H4 (cell line): ENCODE results near the gene RAET1E. TPM values are rescaled to one million over a fixed set of nuclear protein-coding genes. Genes with fewer than 3 reads are reported as not detected.
A peak's percentile ranks its signal among the peaks of the same experiment; 100 is the strongest.

Experiments used
- DNase-seq: peaks from one replicate; pipeline ENCODE4 v3.0.0-alpha.2; 2015; ENCODE audit warnings: low spot score
- total RNA-seq: library from RNA; depleted of rRNA; stranded (reverse); fragments of >200 nt; shearing (Covaris generic); gene quantifications from 2 replicates; pipeline ENCODE4 v1.2.3, GENCODE V29; 2014

RAET1E gene
- total RNA-seq, 1 experiment from 2014 or later = not detected

DNA sequence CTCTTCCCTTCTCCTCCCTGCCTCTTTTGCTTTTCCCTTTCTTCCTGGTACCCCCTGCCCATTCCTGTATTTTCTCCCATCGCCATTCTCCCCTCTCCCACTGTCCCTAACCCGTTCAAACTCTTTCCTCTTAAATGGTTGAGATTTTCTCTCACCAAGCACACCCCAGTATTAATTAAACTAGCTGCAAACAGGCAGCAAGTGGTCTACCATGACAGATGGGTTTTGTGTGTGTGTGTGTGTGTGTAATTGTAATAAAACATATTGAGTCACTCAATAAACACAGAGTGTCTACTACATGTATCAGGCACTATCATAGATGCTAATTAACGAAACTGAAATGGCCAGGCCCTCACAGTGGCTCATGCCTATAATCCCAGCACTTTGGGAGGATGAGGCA, 6.7 kb downstream of the RAET1E start:
- no peak for DNase-seq

- DNase-seq = no peak
These were observed 7.3 kb downstream of the RAET1E start for GRCh38 chr6:149890629-149891045.

GRCh38 chr6:149889326-149889725, 8.6 kb downstream of the RAET1E start:
- no peak for DNase-seq

GRCh38 chr6:149888659-149889058, 9.3 kb downstream of the RAET1E start:
- no peak for DNase-seq

- DNase-seq = no peak
These were observed 9.8 kb downstream of the RAET1E start for GRCh38 chr6:149888093-149888492.

- no peak for DNase-seq
These were observed 10.6 kb downstream of the RAET1E start for GRCh38 chr6:149887343-149887742.

DNA sequence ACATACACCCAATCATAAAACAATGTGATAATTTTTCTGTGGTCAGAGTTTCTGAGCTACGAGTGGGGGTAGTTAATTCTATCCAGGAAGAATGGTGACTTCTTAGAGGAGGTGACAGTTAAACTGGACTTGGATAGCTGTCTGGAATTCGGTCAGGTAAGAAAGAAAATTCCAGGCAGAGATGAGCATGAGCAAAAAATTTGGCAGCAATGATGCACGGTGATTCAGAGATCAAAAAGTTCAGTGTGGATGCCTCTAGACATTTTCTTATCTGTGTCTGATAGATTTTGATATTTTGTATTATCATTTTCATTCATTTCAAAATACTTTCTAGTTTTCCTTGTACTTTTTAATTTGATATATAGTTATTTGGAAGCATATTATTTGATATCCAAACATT, 12.0 kb downstream of the RAET1E start:
- no peak for DNase-seq

DNA sequence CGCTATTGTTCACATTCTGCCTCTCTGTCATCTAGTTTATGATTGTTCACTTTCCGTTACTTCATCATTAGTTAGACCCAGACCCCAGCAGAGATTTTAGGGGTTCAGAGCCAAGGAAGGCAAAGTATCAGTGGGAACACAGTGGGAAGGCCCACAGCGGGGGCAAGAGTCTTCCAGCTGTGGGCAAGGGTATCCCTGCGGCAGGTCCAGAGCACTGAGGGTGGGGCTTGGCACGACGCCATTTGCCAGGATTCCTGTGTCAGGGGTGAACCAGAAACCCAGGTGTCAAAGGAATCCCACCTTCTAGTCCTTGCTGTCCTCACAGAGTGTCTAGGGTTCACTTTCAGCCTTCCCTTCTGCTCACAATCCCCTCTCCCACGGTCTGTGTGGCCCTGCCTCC, 13.3 kb downstream of the RAET1E start:
- DNase-seq = no peak

DNA sequence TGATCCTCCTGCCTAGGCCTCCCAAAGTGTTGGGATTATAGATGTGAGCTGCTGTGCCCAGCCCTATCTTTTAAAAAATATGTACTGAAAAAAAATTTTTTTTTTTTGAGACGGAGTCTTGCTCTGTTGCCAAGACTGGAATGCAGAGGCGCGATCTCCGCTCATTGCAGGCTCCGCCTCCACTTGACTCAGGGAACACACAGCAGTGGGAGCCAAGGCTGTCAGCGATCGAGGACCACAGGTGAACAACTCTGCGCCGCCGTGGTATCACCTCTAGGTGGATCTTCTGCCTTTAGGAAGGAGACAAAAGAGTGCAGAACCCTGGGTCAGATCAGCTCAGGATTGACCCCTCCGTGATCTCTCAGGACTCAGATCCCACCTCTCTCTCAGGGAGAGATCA, 13.7 kb downstream of the RAET1E start:
- DNase-seq = no peak

- no peak for DNase-seq
These were observed 16.1 kb downstream of the RAET1E start for GRCh38 chr6:149881860-149882259.

DNA sequence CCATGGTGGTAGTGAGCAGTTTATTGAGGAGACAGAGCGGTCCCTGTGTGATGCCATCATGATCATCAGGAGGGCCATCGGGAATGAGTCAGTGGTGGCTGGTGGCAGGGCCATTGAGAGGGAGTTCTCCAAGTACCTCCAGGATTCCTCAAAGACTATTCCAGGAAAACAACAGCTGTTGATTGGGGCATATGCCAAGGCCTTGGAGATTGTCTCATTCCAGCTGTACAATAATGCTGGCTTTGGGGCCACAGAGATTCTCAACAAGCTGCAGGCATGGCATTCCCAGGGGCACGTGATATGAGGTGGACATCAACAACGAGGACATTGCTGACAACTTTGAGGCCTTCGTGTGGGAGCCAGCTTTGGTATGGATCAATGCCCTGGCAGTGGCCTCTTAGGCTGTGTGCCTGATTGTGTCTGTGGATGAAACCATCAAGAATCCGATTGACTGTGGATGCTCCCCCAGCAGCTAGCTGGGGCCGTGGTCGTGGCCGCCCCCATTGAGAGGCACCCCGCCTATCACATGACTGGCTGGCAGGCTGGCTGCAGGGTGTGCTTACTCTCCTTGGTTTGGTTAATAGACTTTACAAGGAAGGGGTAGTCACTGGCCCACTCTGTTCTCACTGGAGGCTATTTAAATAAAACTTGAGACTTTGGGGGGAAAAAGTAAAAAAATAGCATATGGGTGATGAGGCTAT, 16.7 kb downstream of the RAET1E start:
- DNase-seq = no peak

DNA sequence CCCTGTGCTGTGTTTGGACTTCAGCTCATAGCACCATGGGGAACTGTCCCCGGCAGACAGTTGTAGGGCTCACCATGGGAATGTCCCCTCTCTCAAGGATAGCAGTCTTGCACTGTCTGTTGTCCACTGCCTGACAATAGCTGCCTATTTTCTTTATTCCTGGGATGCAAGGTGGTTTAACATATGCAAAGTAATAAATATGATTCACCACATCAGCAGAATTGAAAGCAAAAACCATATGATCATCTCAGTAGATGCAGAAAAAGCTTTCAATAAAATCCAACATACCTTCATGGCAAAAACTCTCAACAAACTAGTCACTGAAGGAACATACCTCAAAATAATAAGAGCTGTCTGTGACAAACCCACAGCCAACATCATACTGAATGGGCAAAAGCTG, 20.3 kb downstream of the RAET1E start:
- no peak for DNase-seq

DNA sequence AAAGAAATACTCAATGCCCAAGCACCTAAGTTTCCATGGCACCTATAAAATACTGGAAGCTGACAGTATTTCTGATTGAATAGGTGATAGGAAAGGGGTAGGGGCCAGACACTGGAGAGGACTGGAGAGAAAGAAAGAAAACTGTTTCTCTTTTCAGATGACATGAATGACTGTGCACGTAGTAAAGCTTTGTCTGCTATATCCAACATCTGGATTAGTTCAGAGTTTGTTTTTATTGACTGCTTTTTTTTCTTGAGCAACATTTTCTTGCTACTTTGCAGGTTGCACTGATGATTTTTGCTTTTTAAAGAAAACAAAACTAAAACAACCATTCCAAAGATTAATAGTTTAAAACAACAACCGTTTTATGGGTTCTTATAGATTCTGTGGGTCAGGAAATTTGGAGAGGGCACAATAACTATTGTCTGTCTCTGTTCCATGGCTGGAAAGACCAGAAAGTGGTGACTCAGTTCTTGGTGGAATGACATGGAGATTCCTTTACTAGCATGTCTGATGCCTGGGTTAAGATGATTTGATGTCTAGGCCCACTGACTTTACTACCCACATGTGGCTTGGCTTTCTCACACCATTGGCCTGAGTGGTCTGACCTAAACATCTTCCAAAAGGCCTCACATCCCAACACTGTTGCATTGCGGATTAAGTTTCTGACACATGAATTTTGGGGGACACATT, 21.5 kb downstream of the RAET1E start:
- no peak for DNase-seq

DNA sequence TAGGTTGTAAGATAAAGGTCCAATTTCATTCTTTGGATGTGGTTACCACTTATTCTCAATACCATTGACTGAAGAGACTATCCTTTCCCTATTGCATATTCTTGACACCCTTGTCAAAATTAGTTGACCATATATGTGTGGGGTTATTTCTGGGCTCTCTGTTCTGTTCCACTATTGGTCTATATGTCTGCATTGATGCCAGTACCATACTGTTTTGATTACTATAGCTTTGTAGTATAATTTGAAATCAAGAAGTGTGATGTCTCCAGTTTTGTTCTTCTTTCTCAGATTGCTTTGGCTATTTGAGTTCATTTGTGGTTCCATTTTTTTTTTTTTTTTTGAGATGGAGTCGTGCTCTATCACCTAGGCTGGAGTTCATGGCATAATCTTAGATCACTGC, 25.7 kb downstream of the RAET1E start:
- no peak for DNase-seq

DNA sequence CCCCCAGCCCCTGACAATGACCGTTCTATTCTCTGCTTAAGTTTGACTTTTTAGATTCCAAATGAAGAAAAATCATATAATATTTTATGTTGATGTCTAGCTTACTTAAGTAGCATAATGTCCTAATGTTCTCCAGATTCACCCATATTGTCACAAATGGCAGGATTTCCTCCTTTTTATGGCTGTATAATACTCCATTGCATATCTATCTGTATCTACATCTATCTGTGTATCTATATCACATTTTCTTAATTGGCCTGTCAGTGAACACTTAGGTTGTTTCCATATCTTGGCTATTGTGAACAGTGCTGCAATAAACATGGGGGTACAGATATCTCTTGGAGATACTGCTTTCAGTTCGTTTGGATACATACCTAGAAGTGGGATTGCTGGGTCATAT, 26.7 kb downstream of the RAET1E start:
- no peak for DNase-seq

GRCh38 chr6:149869275-149869892, 28.5 kb downstream of the RAET1E start:
- no peak for DNase-seq

DNA sequence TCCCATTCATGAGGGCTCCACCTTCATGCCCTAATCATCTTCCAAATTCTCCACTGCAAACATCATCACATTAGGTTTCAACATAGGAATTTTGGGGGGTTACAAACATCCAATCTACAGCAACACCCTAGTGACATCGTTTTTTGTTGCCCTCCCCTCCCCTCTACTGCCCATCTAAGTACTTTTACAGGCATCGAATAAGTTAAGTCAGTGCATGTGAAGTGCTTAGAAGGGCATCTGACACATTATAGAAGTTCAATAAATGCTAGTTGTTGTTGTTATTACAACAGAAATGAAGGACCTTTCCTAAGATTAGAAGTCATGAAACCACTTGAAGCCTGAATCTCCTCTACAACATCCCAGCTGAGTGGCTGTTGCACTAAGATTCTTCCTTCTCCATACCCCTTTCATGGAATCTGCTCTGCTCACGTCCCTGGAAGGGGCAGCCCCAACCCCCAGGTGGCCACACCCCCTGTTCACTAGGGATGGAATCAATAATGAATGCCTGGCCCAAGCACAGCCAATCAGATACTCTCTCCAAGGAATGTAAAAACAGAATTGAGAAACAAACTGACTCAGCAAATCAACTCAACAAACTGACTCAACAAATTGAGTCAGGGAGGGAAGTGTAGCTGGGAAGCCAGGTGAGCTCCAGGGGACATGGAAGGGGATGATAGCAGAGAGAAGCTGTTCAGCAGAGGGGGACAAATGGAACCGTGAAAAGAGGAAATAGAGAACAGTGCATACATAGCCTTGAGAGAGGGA, 29.9 kb downstream of the RAET1E start:
- no peak for DNase-seq

GRCh38 chr6:149864578-149865535, 33.1 kb downstream of the RAET1E start:
- DNase-seq = peak; percentile 53

- DNase-seq = peak; percentile 61
These were observed 34.0 kb downstream of the RAET1E start, which contains the start of gene LRP11 for GRCh38 chr6:149863698-149864577. TSS of gene LRP11 (minus strand) at chr6:149864359. CDS start at chr6:149864020, 339 bp downstream.
